Motor neuron (in vitro differentiated cells): ENCODE measurements around the gene OLFM2. TPM values are rescaled to one million over a fixed set of nuclear protein-coding genes. Genes with fewer than 3 reads are reported as not detected.
"Not testable (repeated sequence)": the region's sequence is repeated elsewhere in the genome, so short reads cannot be mapped to it uniquely, and the experiment has no call there.

Experiments used
- ATAC-seq, 8 experiments: fragments of 200-7000 bp; cut with Tn5 transposase; replicated peaks in 6 of 8; 2 replicates each; pipeline ENCODE4 v1.8.0; 2021; ENCODE audit warnings: mild to moderate bottlenecking in 8 of 8, moderate library complexity in 8 of 8
- H3K27ac ChIP-seq, 2 donors: fragments of 250-450 bp; sonication (Bioruptor Pico); 2 replicates each; pipeline ENCODE4 v1.9.0; 2021; ENCODE audit warnings: antibody characterized with exemption in 2 of 2, mild to moderate bottlenecking in 2 of 2, moderate library complexity in 1 of 2
- H3K4me1 ChIP-seq, 2 donors: fragments of 250-450 bp; sonication (Bioruptor Pico); replicated peaks in 1 of 2; 2 replicates each; pipeline ENCODE4 v1.6.1; 2021; ENCODE audit warnings: antibody characterized with exemption in 2 of 2, mild to moderate bottlenecking in 2 of 2, moderate library complexity in 1 of 2
- H3K4me3 ChIP-seq, 5 donors: fragments of 250-450 bp; sonication (Bioruptor Pico); 2 replicates each; pipeline ENCODE4 v1.9.0; 2021; ENCODE audit warnings: antibody characterized with exemption in 5 of 5, mild to moderate bottlenecking in 5 of 5, moderate library complexity in 4 of 5
- WGBS, 10 experiments: fragments of 450-650 bp; shearing (Covaris generic); methylation state at CpG; one replicate each; pipeline ENCODE4 v1.0.0; 2022; 5-methylcytosine and 5-hydroxymethylcytosine counted together
- in situ Hi-C, 9 experiments: fragments of 400-800 bp; cut with MboI; loops; one replicate each; pipeline ENCODE4 v1.15.0; 2021; ENCODE audit warnings: low sequenced_read_pairs in 9 of 9, low pct_unique_long_range_greater_than_20kb in 2 of 9; ENCODE audit not compliant: unreplicated experiment in 9 of 9
- total RNA-seq, 8 experiments: library from RNA; unstranded; fragments of 300-600 nt; gene quantifications; 2 replicates each; pipeline versions ENCODE4 v1.2.3 to v1.2.4, GENCODE V29; 2022

OLFM2 gene
- total RNA-seq, 8 experiments from 2014 or later = 2.1 to 53.1 (median 32.9) TPM

DNA sequence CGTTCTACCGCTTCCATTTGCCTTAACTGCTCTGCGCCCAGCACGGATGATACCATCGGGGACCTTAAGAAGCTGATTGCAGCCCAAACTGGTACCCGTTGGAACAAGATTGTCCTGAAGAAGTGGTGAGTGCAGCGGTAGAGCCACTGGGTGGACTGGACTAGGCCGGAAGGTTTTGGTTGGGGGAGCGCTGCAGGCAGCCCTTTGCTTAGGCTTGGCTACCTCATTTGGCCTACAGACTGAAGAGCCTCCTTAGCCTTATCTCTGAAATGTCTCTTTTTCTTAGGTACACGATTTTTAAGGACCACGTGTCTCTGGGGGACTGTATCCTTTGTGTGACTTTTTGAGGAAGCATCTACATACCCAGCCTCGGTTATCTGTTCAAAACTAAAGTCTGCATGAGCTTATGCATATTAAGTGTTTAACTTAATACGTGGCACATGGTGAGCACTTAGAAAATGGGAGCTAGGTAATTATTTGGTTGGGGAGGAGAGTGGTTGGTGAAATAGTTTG lies 107.7 kb downstream of the OLFM2 start:
- Histone ChIP-seq H3K4me3 (peak overlapping the region; percentile 79 to 100 (median 99)), H3K4me1 (peaks cover 15% of the 10 kb centered on the region in 2 donors), H3K27ac (peak overlapping the region; percentile 85 to 91)
- ATAC-seq = peak in 1 of 8 experiments; percentile 5
- WGBS, 10 experiments = 0 to 63% (median 20%) methylated on average over 1 to 11 of the region's 13 CpGs
- in situ Hi-C loops = no loop called here

DNA sequence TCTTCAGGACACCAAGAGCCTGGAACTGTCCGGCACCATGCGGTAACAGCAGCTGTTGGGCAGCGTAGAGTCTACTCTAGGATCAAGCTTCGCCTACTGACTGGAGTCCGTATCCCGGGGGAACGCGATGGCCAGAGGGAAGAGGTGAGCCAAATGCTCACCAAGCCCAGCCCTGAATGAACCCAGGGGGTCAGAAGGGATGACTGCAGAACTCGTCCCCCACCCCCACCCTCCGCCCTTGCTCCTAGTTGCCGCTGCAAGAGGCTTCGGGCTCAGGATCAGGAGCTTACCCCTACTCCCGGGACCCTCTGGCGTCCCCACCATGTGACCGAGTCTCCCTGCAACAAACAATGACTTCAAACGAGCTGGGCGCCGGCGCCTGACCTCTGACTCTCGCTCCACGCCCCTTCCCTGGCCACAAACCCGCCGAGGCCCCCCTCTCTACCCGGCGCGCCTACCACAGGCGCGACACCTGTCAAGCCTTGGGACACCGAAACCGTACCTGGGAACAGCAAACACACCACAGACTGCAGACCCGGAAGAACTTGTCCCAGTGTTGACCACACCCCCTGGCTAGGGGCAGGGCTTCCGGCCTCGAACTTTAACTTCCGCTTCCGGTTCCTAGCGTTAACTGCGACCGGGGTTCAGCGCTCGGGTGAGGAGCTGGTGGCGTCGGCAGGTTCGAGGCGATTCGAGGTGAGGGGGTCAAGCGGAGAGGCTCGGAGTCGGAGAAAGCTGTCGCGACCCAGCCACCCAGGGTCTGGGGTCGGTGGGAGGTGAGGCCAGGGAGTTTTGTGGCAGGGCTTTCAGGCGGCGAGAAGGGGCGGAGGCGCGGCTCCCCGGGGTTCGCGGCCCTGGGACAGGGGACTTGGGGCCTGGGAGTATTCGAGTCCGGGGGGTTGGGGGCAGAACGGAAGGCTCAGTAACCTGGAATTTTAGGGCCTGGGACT lies 108.8 kb downstream of the OLFM2 start, which contains the start of gene UBL5:
Gene UBL5 (plus strand): TSS at position 630 of the 950 bp plus-strand sequence. CDS start 420 bp downstream, outside the sequence.
- peak; percentile 93 to 98 (median 96) for ATAC-seq
- peak within 1 kb of the TSS; percentile 79 to 100 (median 99) for H3K4me3 ChIP-seq
- 0% methylated on average over 2 to 10 of the region's 62 CpGs; no CpG with 5 or more reads in 4 of the 10 experiments for WGBS, 10 experiments
- peak within 1 kb of the TSS; percentile 85 to 91 for H3K27ac ChIP-seq
- H3K4me1 ChIP-seq = peaks cover 15% of the 10 kb centered on the region in 2 donors
- in situ Hi-C loops = no loop called here

DNA sequence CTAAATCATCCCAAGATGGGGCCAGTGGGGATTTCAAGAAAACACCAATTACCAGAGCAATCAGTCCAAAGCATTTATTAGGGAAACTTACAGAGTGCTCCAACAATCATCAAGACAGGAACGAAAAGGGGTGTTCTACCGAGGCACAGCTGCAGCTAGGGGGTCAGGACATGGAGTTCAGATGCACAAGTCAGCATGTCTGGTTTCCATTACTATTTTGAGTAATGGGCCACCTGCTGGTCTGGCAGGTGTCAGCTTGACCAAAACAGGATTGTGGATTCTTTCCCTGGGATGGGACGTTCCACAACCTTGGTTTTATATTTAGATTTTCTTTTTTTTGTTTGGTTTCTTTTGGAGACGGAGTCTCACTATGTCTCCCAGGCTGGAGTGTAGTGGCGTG lies 112.5 kb downstream of the OLFM2 start:
- H3K4me3 ChIP-seq = no peak overlapping the region
- ATAC-seq = no peak
- no peak overlapping the region for H3K27ac ChIP-seq
- H3K4me1 ChIP-seq = peaks cover 16% of the 10 kb centered on the region in 2 donors
- in situ Hi-C loops = loop anchor here in 1 of 9 experiments (25.0 kb wide), 1 partner anchor 687 kb away; the partner anchor contains the start of genes OR7G3 and ZNF317
- 83 to 100% (median 92%) methylated on average over 2 to 4 of the region's 5 CpGs; no CpG with 5 or more reads in 2 of the 10 experiments for WGBS, 10 experiments

DNA sequence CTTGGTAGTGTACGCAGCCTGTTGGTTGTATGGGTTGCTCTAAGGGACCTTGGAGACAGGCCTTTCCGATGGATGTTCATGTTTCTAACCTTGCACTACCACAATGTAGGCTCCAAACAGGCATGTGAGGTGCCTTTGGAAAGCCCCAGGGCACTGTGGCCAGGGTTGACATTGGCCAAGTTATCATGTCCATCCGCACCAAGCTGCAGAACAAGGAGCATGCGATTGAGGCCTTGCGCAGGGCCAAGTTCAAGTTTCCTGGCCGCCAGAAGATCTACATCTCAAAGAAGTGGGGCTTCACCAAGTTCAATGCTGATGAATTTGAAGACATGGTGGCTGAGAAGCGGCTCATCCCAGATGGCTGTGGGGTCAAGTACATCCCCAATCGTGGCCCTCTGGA lies 116.3 kb downstream of the OLFM2 start:
- ATAC-seq = not testable (repeated sequence)
- peak overlapping the region; percentile 77 to 91 (median 85) for H3K4me3 ChIP-seq
- 73 to 100% (median 80%) methylated on average over 1 to 2 of the region's 8 CpGs; no CpG with 5 or more reads in 6 of the 10 experiments for WGBS, 10 experiments
- H3K27ac ChIP-seq = peak overlapping the region; percentile 6 to 75
- in situ Hi-C loops = loop anchor here in 1 of 9 experiments (25.0 kb wide), 1 partner anchor 683 kb away; the partner anchor contains the start of genes OR7G3 and ZNF317
- peaks cover 11% of the 10 kb centered on the region in 2 donors for H3K4me1 ChIP-seq

DNA sequence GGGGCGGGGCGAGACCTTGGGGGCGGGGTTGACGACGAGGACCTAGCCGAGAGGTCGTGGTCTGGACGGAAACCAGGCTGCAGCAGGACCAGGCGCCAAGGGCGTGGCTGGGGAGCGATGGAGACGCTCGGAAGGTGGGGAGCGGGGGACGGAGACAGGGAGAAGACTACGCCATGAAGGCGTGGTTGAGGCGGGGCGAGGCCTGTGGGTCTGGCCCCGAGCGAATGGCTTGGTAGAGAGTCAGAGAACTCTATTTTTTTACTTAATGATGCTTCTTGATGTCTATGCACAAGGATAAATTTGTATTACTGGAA lies 116.8 kb downstream of the OLFM2 start:
- no peak for ATAC-seq
- Histone ChIP-seq H3K4me1 (peaks cover 11% of the 10 kb centered on the region in 2 donors), H3K27ac (peak overlapping the region; percentile 6 to 75), H3K4me3 (peak overlapping the region; percentile 77 to 91 (median 85))
- in situ Hi-C loops = loop anchor here in 1 of 9 experiments (25.0 kb wide), 1 partner anchor 682 kb away; the partner anchor contains the start of genes OR7G3 and ZNF317
- WGBS, 10 experiments = 0 to 10% (median 0%) methylated on average over 2 to 4 of the region's 21 CpGs; no CpG with 5 or more reads in 7 of the 10 experiments

DNA sequence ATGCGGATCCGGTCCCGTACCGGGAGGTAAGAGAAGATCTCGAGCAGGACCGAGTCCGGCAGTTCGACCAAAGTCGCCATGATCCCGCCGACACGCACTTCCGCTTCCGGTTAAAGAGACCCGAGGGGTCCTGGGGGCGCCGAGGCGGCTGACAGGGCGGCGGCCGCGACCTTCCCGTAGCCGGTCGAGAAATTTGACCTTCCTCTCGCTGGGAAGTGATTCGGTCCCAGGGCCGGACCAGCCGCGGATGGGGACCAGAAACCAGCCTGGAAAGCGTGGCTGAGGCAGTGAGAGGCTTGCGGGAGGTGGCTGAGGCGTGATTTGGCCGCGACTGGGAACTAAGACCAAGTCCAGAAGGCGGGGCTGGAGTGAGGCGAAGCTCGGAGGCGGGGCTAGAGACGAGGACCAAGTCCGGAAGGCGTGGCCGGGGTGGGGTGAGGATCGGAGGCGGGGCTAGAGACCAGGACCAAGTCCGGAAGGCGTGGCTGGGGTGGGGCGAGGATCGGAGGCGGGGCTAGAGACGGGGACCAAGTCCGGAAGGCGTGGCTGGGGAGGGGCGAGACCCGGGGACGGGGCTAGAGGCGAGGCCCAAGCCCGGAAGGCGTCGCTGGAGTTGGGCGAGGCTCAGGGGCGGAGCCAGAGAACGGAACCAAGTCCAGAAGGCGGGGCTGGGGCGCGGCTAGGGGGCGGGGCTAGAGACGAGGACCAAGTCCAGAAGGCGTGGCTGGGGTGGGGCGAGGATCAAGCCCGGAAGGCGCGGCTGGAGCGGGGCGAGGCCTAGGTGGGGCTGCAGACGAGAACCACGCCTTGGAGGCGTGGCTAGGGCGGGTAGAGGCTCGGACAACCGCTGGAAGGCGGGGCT lies 117.3 kb downstream of the OLFM2 start, which contains the start of gene FBXL12:
Gene FBXL12 (minus strand): TSS at position 346 of the 862 bp plus-strand sequence. CDS start 266 bp downstream, at position 80.
- in situ Hi-C loops = loop anchor here in 1 of 9 experiments (25.0 kb wide), 1 partner anchor 682 kb away; the partner anchor contains the start of genes OR7G3 and ZNF317
- H3K4me1 ChIP-seq = peaks cover 11% of the 10 kb centered on the region in 2 donors
- H3K4me3 ChIP-seq = peak within 1 kb of the TSS; percentile 77 to 91 (median 85)
- peak; percentile 79 to 89 (median 86) for ATAC-seq
- H3K27ac ChIP-seq = peak within 1 kb of the TSS; percentile 96
- 0 to 2% (median 0%) methylated on average over 3 to 13 of the region's 82 CpGs; no CpG with 5 or more reads in 6 of the 10 experiments for WGBS, 10 experiments

DNA sequence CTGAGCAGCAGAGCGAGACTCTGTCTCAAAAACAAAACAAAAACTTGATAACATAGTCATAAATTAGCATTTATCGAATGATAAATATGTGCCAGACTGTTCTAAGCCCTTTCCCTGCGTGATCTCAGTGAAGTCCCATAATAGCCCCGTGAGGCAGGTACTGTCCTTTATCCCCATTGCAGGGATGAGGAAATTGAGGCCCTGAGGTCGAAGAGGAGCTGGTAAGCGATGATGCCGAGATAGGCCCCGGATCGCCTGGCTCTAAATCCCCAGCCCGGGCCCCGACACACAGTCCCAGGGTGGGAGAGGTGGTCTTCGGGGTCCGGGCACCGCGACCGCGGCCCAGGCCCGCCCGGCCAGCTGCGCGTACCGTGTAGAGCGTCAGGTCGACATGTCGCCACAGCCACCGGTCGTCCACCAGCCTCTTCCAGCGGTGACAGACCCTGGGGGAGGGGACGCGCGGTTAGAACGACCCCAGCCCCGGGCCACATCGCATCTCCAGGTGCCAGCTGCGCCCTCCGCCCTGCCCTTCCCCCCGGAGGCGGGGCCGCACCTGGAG lies 118.1 kb downstream of the OLFM2 start:
- H3K4me1 ChIP-seq = peaks cover 11% of the 10 kb centered on the region in 2 donors
- peak overlapping the region; percentile 77 to 91 (median 85) for H3K4me3 ChIP-seq
- peak in 3 of 8 experiments; percentile 0 to 2 (median 0) for ATAC-seq
- 0 to 20% (median 8%) methylated on average over 2 to 14 of the region's 39 CpGs; no CpG with 5 or more reads in 4 of the 10 experiments for WGBS, 10 experiments
- in situ Hi-C loops = loop anchor here in 1 of 9 experiments (25.0 kb wide), 1 partner anchor 681 kb away; the partner anchor contains the start of genes OR7G3 and ZNF317
- H3K27ac ChIP-seq = peak overlapping the region; percentile 96

DNA sequence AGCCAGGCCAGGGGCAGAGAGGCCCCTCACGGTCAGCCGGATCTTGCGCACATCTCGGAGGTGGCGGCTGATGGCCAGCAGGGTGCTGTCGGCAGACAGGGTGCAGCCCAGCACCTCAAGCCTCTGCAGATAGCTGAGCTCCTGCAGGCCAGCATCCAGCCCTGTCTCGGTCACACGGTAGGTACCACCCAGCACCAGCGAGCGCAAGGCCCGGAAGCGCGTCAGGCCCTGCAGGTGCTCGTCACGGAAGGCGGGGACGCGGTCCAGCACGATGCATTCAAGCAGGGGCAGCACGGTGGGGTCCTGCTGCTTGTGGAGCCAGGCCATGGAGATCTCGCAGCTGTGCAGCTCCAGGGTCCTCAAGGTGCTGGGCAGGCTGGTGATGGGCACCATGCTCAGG lies 125.2 kb downstream of the OLFM2 start:
- in situ Hi-C loops = loop anchor here in 1 of 9 experiments (25.0 kb wide), 1 partner anchor 674 kb away; the partner anchor contains the start of genes OR7G3 and ZNF317
- H3K4me1 ChIP-seq = no peaks in the 10 kb centered on the region
- H3K27ac ChIP-seq = no peak overlapping the region
- no peak overlapping the region for H3K4me3 ChIP-seq
- ATAC-seq = peak in 4 of 8 experiments; percentile 20 to 42 (median 34)
- 100% methylated on average over 8 to 14 of the region's 21 CpGs; no CpG with 5 or more reads in 8 of the 10 experiments for WGBS, 10 experiments

DNA sequence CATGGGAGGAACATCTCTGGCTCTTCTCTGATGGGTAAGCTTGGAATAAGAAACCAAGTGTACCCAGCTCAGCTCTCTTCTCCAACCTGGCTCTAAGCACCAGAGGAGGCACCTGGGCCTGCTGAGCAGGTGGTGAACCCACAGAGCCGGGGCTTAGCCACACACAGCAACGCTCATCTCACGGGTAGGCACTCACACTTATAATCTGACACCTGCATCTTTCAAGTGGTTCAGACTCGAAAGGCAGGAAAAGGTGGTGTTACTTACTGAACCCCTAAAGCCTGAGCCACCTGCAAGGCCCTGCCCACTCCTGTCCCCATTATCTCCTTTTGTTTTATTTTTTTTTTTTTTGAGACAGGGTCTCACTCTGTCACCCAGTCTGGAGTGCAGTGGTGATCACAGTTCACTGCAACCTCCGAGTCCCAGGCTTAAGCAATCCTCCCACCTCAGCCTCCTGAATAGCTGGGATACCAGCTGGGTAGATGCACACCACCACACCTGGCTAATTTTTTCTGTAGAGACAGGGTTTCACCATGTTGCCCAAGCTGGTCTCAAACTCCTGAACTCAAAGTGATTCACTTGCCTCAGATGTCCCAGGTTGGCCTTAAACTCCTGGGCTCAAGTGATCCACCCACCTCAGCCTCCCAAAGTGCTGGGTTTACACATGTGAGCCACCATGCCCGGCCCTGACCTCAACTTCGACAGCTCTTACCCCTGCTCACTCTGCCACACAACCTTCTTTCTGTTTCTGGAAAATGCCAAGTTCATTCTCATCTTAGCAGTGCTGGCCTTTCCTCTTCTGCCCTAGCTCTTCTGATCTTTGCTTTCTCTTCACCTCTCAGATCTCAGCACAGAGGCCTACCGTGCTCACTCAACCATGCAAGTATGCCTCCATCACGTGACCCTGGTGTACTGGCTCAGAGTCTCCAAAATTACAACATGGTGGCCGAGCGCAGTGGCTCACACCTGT lies 127.2 kb downstream of the OLFM2 start:
- no peak for ATAC-seq
- Histone ChIP-seq H3K27ac (no peak overlapping the region), H3K4me1 (no peaks in the 10 kb centered on the region), H3K4me3 (no peak overlapping the region)
- 73 to 100% (median 99%) methylated on average over 1 to 8 of the region's 11 CpGs; no CpG with 5 or more reads in 4 of the 10 experiments for WGBS, 10 experiments
- in situ Hi-C loops = loop anchor here in 1 of 9 experiments (25.0 kb wide), 1 partner anchor 672 kb away; the partner anchor contains the start of genes OR7G3 and ZNF317

DNA sequence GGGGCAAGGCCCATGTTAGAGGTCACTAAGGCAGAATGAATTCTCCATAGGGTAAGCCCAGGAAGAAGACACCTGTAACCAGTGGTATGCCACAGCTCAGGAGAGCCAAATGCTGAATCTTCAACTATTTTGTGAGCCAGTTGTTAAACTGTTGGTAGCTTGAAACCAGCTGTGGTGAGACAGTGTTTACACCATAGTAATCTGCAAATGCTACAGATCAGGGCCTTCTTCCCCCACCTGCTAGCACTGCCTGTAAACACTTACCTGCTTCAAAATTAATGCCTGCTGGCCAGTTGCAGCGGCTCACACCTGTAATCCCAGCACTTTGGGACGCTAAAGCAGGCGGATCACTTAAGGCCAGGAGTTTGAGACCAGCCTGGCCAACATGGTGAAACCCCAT lies 129.5 kb downstream of the OLFM2 start:
- 83 to 100% (median 97%) methylated on average over 1 to 3 of the region's 3 CpGs; no CpG with 5 or more reads in 4 of the 10 experiments for WGBS, 10 experiments
- in situ Hi-C loops = loop anchor here in 1 of 9 experiments (25.0 kb wide), 1 partner anchor 670 kb away; the partner anchor contains the start of genes OR7G3 and ZNF317
- ATAC-seq = no peak
- H3K4me3 ChIP-seq = no peak overlapping the region
- no peaks in the 10 kb centered on the region for H3K4me1 ChIP-seq
- H3K27ac ChIP-seq = no peak overlapping the region
